ENCODE measurements around the gene ZNF562.
"Not testable (repeated sequence)": the region's sequence is repeated elsewhere in the genome, so short reads cannot be mapped to it uniquely, and the experiment has no call there.

- TF ChIP-seq CTCF (IDR thresholded peaks at IDR 0.05; ENCODE audit: low read depth, low read length, poor library complexity, severe bottlenecking); EZH2phosphoT487 (IDR thresholded peaks at IDR 0.05; ENCODE audit: borderline replicate concordance, low read length): not testable (repeated sequence)
Measured at GRCh38 chr19:9679996-9680395, 5.1 kb upstream of the ZNF562 start.

All from DOHH2 (cell line).